WTC11 (cell line): ENCODE results near the gene SLC10A7. TPM values are rescaled to one million over a fixed set of nuclear protein-coding genes. Genes with fewer than 3 reads are reported as not detected.

Experiments used
- CDX4 ChIP-seq: fragments of 250-450 bp; sonication (Bioruptor Pico); IDR thresholded peaks from 2 replicates; pipeline ENCODE4 v1.9.0; 2021; ENCODE audit warnings: moderate library complexity, mild to moderate bottlenecking, inconsistent platforms, borderline replicate concordance
- CREM ChIP-seq: sonication (generic); formaldehyde crosslinking; IDR thresholded peaks from 2 replicates; pipeline ENCODE4 v1.8.1; 2022; ENCODE audit warnings: mild to moderate bottlenecking, missing genetic modification reagents, moderate library complexity
- E2F1 ChIP-seq: sonication (generic); formaldehyde crosslinking; IDR thresholded peaks from 2 replicates; pipeline ENCODE4 v1.8.0; 2022; ENCODE audit warnings: mild to moderate bottlenecking, missing genetic modification reagents
- E2F5 ChIP-seq: sonication (generic); formaldehyde crosslinking; IDR thresholded peaks from 2 replicates; pipeline ENCODE4 v1.8.1; 2022; ENCODE audit warnings: mild to moderate bottlenecking, moderate library complexity, missing genetic modification reagents
- ETV6 ChIP-seq: sonication (generic); formaldehyde crosslinking; IDR thresholded peaks from 2 replicates; pipeline ENCODE4 v1.8.1; 2022; ENCODE audit warnings: mild to moderate bottlenecking, missing genetic modification reagents
- FOXJ3 ChIP-seq: sonication (generic); formaldehyde crosslinking; IDR thresholded peaks from 2 replicates; pipeline ENCODE4 v1.9.0; 2021; ENCODE audit warnings: missing genetic modification reagents, mild to moderate bottlenecking, borderline replicate concordance
- HMGXB4 ChIP-seq: sonication (generic); formaldehyde crosslinking; IDR thresholded peaks from 2 replicates; pipeline ENCODE4 v1.8.1; 2023; ENCODE audit warnings: mild to moderate bottlenecking, moderate library complexity, missing genetic modification reagents
- NFYB ChIP-seq: sonication (generic); formaldehyde crosslinking; conservative IDR thresholded peaks from 2 replicates; pipeline ENCODE4 v1.8.0; 2022; ENCODE audit warnings: low read depth, missing genetic modification reagents
- NR2C2 ChIP-seq: sonication (generic); formaldehyde crosslinking; IDR thresholded peaks from 2 replicates; pipeline ENCODE4 v1.8.0; 2022; ENCODE audit warnings: mild to moderate bottlenecking, missing genetic modification reagents
- RORB ChIP-seq: fragments of 250-450 bp; sonication (Bioruptor Pico); IDR thresholded peaks from 2 replicates; pipeline ENCODE4 v1.9.0; 2021; ENCODE audit warnings: mild to moderate bottlenecking
- SOX15 ChIP-seq: fragments of 250-450 bp; sonication (Bioruptor Pico); IDR thresholded peaks from 2 replicates; pipeline ENCODE4 v1.9.0; 2021; ENCODE audit warnings: mild to moderate bottlenecking
- TEAD4 ChIP-seq: sonication (generic); formaldehyde crosslinking; IDR thresholded peaks from 2 replicates; pipeline ENCODE4 v1.8.0; 2022; ENCODE audit warnings: mild to moderate bottlenecking, missing genetic modification reagents
- USF2 ChIP-seq: sonication (generic); formaldehyde crosslinking; IDR thresholded peaks from 2 replicates; pipeline ENCODE4 v1.8.1; 2023; ENCODE audit warnings: mild to moderate bottlenecking, missing genetic modification reagents, moderate library complexity
- ZNF425 ChIP-seq: fragments of 250-450 bp; sonication (Bioruptor Pico); conservative IDR thresholded peaks from 2 replicates; pipeline ENCODE4 v1.9.0; 2021; ENCODE audit warnings: mild to moderate bottlenecking
- ZNF532 ChIP-seq: fragments of 250-450 bp; sonication (Bioruptor Pico); IDR thresholded peaks from 2 replicates; pipeline ENCODE4 v1.9.0; 2021; ENCODE audit warnings: mild to moderate bottlenecking, borderline replicate concordance
- ZNF671 ChIP-seq: fragments of 250-450 bp; sonication (Bioruptor Pico); IDR thresholded peaks from 2 replicates; pipeline ENCODE4 v1.8.0; 2021; ENCODE audit warnings: mild to moderate bottlenecking
- total RNA-seq: library from RNA; stranded (reverse); gene quantifications from 3 replicates; pipeline ENCODE4 v1.2.3, GENCODE V29; 2021

SLC10A7 gene
- total RNA-seq, 1 experiment from 2014 or later = 5.0 TPM

- no peak for TF ChIP-seq ZNF532
- no peak for TF ChIP-seq USF2 (CRISPR knock-in tag)
- no peak for TF ChIP-seq HMGXB4 (CRISPR knock-in tag)
- TF ChIP-seq NFYB = no peak
- TF ChIP-seq SOX15 (CRISPR knock-in tag) = no peak
- no peak for TF ChIP-seq ZNF671 (CRISPR knock-in tag)
- TF ChIP-seq ZNF425 (CRISPR knock-in tag) = no peak
- TF ChIP-seq CDX4 (CRISPR knock-in tag) = no peak
- TF ChIP-seq TEAD4 = no peak
- TF ChIP-seq E2F5 = no peak
- TF ChIP-seq ETV6 (CRISPR knock-in tag) = no peak
- no peak for TF ChIP-seq RORB (CRISPR knock-in tag)
- TF ChIP-seq FOXJ3 (CRISPR knock-in tag) = no peak
- no peak for TF ChIP-seq E2F1 (CRISPR knock-in tag)
- no peak for TF ChIP-seq NR2C2 (CRISPR knock-in tag)
- no peak for TF ChIP-seq CREM (CRISPR knock-in tag)
Observed at GRCh38 chr4:146446555-146446954, 75.2 kb downstream of the SLC10A7 start (continued).
